ENCODE data around the gene ARHGEF12.

Gene ARHGEF12

GRCh38 chr11:120514541-120515121, 178.4 kb downstream of the ARHGEF12 start:
- Histone ChIP-seq H3K27ac (no peak overlapping the region), H3K36me3 (no peaks in the 10 kb centered on the region), H3K9me3 (no peaks in the 10 kb centered on the region), H3K4me3 (ENCODE audit: low read depth in 1 of 2, low read length in 1 of 2) (no peak overlapping the region), H3K27me3 (peaks cover 92% of the 10 kb centered on the region), H3K4me1 (ENCODE audit: control insufficient read depth in 1 of 2, insufficient read depth in 1 of 2, low read depth in 1 of 2, low read length in 1 of 2) (peaks cover 0 to 2% of the 10 kb centered on the region in 2 experiments)
- no peak for TF ChIP-seq CTCF (IDR thresholded peaks at IDR 0.05)

GRCh38 chr11:120515186-120515723, 179.0 kb downstream of the ARHGEF12 start:
- Histone ChIP-seq H3K9me3 (no peaks in the 10 kb centered on the region), H3K27me3 (peaks cover 86% of the 10 kb centered on the region), H3K27ac (no peak overlapping the region), H3K4me3 (ENCODE audit: low read depth in 1 of 2, low read length in 1 of 2) (no peak overlapping the region), H3K4me1 (ENCODE audit: control insufficient read depth in 1 of 2, insufficient read depth in 1 of 2, low read depth in 1 of 2, low read length in 1 of 2) (peaks cover 0 to 2% of the 10 kb centered on the region in 2 experiments), H3K36me3 (no peaks in the 10 kb centered on the region)
- no peak for TF ChIP-seq CTCF (IDR thresholded peaks at IDR 0.05)

GRCh38 chr11:120516461-120517389, 180.5 kb downstream of the ARHGEF12 start:
- no peaks in the 10 kb centered on the region for H3K36me3 ChIP-seq
- H3K9me3 ChIP-seq: no peaks in the 10 kb centered on the region
- H3K27ac ChIP-seq: no peak overlapping the region
- no peaks in the 10 kb centered on the region for H3K4me1 ChIP-seq (ENCODE audit: control insufficient read depth in 1 of 2, insufficient read depth in 1 of 2, low read depth in 1 of 2, low read length in 1 of 2)
- H3K27me3 ChIP-seq: peaks cover 77% of the 10 kb centered on the region
- no peak overlapping the region for H3K4me3 ChIP-seq (ENCODE audit: low read depth in 1 of 2, low read length in 1 of 2)
- TF ChIP-seq CTCF (IDR thresholded peaks at IDR 0.05): no peak

GRCh38 chr11:120517390-120517761, 181.2 kb downstream of the ARHGEF12 start:
- peaks cover 77% of the 10 kb centered on the region for H3K27me3 ChIP-seq
- H3K27ac ChIP-seq: no peak overlapping the region
- no peaks in the 10 kb centered on the region for H3K4me1 ChIP-seq (ENCODE audit: control insufficient read depth in 1 of 2, insufficient read depth in 1 of 2, low read depth in 1 of 2, low read length in 1 of 2)
- TF ChIP-seq CTCF (IDR thresholded peaks at IDR 0.05): no peak
- H3K9me3 ChIP-seq: no peaks in the 10 kb centered on the region
- no peak overlapping the region for H3K4me3 ChIP-seq (ENCODE audit: low read depth in 1 of 2, low read length in 1 of 2)
- no peaks in the 10 kb centered on the region for H3K36me3 ChIP-seq

- no peak overlapping the region for H3K27ac ChIP-seq
- no peaks in the 10 kb centered on the region for H3K4me1 ChIP-seq (ENCODE audit: control insufficient read depth in 1 of 2, insufficient read depth in 1 of 2, low read depth in 1 of 2, low read length in 1 of 2)
- no peaks in the 10 kb centered on the region for H3K9me3 ChIP-seq
- H3K36me3 ChIP-seq: no peaks in the 10 kb centered on the region
- H3K4me3 ChIP-seq (ENCODE audit: low read depth in 1 of 2, low read length in 1 of 2): no peak overlapping the region
- peaks cover 77% of the 10 kb centered on the region for H3K27me3 ChIP-seq
- no peak for TF ChIP-seq CTCF (IDR thresholded peaks at IDR 0.05)
These were observed 181.6 kb downstream of the ARHGEF12 start for GRCh38 chr11:120517801-120518291.
